Activated CD4-positive, CD25-positive, alpha-beta regulatory T cell treated with anti-CD3 and anti-CD28 coated beads, Interleukin-2, amount 50 U/mL, for 16 hours (primary cell): ENCODE data around the gene ATP6V0D1.
"Not testable (repeated sequence)": the region's sequence is repeated elsewhere in the genome, so short reads cannot be mapped to it uniquely, and the experiment has no call there.

Source experiments
- DNase-seq: peaks from one replicate; pipeline ENCODE4 v3.0.0-alpha.2; 2020; ENCODE audit warnings: low read depth, low spot score

The ATP6V0D1 gene

DNA sequence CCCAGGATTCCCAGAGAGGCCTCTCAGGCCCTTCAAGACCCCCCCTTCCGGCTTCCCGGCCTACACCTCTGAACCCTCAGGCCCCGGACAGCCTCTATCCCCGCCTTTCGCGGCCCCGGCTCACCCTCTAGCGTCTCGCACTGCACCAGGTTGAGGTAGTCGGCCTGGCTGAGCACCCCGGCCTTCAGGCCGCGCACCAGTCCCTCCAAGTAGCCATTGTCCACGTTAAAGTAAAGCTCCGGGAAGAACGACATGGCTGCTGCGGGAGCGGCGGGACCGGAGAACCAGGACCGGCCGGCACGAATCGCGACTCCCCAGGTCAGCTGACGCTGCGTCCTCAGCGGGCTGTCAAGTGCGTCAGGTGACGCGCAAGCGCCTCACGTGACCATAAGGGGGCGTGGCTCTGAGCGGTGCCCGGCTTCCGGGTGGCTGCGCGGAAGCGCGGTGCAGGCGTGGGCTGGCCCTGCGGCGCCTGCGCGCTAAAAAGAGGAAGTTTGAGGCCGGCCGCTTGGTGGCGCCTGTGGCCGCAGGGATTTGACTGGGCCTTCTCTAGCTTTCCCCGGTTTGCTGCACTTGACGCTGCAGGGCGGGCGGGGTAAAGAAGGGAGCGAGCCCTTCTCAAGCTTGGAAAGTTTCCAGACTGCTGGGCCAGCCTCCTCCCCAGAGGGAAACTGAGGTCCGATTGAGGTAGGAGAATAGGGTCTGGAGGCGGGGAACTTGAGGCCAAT lies at the start of gene ATP6V0D1:
Gene ATP6V0D1, minus strand, starts transcription at position 325 of the 728 bp plus-strand sequence. Its CDS starts 71 bp downstream, at position 254.
- DNase-seq, result peak; percentile 95

DNA sequence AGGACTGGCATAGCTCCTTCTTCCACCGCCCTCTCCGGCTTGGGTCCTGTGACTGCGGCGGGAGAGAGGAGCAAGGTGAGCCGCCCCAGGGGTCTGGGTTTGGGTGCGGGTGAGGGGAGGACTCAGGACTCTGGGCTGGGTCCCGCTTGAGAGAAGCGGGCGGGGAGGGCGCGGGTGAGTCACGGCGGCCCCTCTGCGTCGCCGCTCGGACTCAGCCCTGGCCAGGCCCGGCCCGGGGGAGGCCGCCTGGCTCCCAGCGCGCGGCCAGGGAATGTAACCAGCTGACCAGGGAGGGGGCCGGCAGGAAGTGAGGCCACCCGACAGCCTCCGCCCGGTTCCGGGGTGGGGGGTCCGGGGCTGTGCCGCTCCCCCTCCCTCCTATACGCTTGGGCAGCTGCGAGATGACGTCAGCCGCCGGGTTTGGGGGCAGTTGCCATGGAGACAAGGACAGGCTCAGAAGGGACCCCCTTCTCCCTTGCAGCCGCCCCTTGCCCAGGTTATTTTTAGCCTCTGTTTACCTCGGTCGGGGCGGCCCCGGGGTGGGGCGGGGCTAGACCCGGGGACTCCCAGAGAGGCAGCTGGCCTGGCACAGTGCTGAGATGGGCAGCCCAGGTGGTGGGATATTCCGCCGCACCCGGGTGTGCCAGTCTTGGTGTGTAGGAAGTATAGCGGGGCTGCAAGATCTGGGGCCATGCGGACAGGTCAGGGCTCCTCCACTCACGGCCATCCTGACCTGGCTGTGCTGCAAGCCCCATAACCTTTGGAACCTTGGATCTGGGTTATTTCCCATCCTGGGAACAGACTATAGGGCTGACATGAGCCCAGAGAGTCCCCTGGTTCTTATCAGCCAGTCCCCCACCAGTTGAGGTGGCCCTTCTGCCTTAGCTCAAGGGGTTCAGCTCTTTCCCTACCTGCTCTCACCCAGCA lies 49.3 kb upstream of the ATP6V0D1 start:
- no peak for DNase-seq

DNA sequence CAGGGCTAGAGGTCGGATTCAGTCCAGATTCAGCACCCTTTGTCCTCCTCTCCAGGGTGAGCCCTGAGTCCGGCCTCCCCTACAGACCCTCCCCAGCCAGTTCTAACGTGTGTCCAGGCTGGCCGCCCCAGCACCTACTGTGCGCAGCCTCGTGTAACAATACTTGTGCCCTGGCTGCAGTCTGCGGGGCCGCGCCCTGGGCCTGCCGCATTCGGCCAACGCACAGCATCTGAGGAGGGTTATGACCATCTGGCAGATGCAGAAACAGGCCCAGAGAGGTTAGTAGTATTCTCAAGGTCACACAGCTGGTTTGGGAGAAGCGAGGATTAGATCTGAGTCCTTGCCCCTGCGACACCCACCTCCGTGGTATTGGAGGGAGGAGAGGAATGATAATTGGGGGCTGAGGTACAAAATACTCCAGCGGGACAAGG lies 48.6 kb upstream of the ATP6V0D1 start:
- DNase-seq, result no peak

DNA sequence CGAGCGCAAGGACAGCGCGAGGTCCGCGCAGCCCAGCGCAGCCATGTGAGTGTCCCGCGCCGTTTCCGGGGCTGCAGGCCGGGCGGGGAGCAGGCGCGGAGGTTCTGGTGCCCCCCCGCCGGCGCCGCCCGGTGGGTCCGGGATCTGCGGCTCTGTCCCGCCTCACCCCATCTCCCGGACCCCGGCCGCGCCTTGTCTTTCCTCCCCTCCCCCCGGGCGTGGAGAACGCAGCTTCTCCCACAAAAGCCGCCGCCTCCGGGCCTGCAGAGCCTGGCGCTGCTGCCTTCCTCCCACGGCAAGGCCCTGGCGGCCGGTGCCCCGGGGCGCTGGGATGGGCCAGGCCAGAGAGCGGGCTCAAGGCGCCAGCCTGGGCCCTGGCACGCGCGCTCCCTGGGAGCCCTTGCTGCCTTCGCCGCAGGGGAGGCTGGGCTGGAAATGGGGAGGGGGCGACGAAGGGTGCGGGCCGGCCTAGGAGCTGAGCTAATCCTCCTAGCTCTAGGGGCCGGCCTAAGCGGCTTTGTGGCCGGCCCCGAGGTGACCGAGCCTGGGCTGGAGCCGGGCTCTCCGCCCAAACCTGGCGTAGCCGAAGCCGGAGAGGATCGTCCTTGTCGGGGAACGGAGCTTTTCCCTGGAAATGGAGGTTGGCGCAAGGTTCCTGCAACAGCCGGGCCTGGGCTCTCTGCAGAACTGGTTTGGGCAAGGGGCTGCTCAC lies 48.1 kb upstream of the ATP6V0D1 start:
- no peak for DNase-seq

DNA sequence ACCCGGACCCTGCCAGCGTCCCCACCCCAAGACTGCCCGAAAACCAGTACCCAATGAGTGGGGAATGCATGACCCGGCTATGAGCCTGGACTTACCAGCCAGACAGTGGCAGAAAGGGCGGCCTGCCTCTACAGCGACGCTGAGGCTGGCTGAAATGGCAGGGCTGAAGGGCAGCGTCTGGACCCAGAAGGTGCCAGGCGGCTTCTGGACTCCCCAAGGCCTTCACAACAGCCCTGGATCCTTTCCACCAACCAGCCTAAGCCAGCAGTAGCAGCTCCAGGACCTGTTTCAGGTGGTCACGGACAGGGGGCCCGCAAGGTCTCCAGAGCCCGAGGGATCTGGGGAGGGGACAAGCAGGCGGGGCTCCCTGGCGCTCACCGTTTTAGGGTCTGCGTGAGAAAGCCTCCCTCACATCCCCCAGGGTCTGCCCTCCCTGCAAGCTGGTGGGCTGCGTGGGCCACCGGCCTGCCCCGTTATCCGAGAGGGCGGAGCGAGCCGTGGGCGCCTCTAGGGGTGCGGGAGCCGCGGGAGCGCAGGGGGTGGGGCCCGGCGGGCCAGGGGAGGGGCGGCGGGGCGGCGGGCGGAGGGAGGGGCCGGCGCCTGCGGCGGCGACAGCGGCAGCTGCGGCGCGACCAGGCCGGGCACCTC lies 47.4 kb upstream of the ATP6V0D1 start, which contains the start of gene RIPOR1:
Gene RIPOR1, plus strand, starts transcription at position 608 of the 648 bp plus-strand sequence. CDS start 9,618 bp downstream, outside the sequence.
- no peak for DNase-seq

DNA sequence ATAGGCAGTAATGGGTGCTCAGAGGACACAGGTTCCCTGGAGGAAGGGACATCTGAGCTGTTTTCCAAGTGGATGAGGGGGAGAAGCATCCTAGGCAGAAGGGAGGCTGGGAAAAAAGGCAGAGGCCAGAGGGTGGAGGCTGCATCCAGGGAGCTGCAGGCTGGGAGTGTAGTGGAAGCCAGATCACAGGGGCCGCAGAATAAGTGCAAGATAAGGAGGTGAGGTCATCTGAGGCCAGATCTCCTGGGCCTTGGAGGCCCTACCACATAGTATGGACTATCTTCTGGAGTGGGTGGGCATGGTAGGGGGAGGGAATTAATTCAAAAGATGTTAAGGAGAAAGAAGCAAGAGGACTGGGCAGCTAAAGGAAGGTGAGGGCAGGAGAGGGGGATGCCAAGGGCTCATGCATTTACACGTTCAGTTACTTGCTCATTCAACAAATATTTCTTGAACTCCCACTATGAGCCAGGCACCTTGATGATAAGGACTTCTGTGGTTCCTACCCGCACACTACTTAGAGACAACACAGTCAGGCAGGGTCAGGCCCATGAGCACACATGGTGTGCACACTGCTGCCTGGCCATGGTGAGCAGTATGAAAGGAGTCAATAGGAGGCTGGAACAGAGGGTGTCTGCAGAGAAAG lies 45.3 kb upstream of the ATP6V0D1 start:
- DNase-seq, result no peak

DNA sequence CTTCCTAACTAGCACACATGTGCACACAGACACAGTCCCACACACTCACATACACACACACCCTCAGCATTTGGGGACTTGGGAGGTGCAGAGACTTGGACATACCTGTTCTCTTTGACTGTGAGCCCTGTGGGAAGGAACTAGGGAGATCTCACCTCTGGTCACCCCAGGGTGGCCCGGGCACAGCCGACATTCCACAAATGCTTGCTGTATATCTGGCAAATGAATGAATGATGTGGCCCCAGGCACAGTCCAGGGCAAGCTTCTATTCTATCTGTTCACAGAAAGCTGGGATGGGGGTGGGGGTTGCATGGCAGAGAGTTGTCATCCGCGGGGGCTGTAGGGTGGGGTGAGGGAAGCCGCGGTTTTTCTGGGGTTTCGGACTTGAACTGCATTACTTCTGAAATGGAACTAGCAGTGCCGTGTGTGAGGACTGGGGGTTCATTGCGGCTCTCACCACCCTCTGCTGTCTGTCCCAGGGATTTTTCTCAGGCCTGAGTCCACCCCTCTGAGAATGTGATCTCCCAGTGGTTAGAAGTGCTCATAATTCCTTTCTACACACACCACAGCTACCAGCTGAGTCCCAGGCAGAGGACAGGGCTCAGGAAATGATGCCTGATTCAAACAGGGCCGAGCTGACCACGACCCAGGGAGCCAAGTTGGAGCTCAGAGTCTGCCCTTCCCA lies 44.4 kb upstream of the ATP6V0D1 start:
- no peak for DNase-seq

DNA sequence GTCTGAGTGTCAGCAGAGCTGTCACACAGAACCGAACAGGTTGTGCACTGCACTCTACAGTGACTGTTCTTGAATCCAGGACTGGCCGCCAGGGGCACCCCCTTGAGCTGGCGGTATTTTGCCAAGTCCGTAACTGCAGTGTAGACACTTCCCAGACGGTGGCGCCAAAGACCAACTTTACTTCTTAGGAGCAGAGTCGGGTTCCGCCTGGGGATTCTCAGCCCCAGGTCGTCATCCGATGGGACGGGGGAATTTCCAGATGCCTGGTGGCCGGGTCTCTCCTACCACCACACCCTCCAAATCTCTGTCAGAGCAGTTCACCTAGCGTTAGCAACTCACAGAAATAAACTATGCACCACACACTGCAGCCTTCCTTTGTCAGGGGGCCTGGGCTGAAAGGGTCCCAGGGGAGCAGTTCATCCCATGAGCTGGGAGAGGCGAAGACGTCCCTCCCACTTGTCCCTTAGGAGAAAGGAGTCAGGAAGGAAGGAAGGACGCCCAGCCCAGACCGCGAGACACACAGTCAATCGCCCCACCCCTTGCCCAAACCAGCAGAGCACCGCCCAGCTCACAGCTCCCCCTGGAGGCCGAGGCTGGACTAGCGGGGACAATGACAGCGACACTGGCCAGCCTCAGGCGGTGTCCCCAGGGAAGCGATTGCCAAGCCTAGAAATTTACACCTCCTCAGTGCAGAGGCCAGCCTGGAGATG lies 40.3 kb upstream of the ATP6V0D1 start:
- peak; percentile 95 for DNase-seq

DNA sequence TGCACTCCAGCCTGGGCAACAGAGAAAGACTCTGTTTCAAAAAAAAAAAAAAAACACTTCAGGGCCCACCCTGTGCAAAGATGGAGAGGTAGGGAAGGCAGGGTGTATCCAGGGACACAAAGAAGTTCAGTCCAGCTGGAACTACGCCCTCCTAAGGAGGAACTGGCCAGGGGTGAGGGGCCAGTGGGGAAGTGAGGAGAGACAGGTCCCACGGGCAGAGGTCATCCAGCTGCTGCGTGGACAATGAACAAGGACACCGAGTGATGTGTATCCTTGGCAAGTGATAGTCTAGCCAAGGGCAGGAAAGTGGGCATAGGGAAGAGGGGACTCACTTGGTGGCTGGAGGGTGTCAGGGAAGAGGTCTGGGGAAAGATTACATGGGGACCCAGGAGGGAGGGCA lies 38.3 kb upstream of the ATP6V0D1 start:
- no peak for DNase-seq

DNA sequence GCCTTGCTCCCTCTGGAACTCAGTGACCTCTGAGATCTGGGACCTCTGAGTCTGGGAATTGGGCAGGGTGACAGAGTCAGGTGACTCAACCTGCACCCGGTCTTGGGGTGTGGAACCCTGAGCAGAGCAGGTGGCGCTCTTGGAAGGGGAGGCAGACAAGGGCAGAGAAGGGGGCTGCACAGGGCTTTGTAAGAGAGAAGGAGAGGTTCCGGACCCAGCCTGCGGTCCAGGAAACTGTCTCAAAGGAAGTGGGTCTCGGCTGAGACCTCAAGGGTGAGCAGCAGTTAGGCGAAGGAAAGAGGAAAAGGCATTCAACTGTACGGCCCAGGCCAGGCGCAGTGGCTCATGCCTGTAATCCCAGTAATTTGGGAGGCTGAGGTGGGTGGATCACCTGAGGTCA lies 37.7 kb upstream of the ATP6V0D1 start:
- DNase-seq, result no peak

DNA sequence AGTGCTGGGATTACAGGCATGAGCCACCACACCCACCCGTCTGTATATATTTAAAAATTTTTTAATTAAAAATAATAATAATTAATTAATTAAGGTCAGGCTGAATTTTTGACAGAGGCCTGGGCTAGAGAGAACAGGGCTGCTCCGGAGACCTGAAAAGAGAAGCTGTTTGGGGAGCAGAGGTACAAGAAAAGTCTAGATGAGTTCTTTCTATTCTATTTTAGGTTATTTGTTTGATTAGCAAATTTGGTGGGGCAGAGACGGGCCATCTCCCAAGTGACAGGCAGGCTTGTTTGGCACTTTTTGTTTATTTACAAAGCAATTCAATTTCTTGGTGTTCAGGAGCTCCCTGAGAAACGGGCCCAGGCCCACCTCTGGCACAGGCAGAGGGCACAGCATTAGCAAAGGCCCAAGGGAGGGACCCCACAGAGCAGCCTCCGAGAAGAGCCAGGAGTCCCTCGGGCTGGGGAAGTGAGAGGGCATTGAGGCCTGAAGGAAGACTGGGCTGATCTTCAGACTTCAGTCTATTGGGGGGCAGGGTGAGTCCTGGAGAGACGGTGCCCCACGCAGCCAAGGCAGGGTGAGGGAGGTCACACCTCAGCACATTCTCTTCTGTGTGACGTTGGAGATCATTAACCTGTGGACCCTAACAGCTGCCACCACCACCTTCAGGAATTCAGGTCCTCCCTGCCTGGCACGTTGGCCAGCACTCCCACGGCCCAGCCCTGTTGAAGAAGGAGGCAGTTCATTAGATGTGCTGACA lies 36.9 kb upstream of the ATP6V0D1 start:
- DNase-seq, result no peak

DNA sequence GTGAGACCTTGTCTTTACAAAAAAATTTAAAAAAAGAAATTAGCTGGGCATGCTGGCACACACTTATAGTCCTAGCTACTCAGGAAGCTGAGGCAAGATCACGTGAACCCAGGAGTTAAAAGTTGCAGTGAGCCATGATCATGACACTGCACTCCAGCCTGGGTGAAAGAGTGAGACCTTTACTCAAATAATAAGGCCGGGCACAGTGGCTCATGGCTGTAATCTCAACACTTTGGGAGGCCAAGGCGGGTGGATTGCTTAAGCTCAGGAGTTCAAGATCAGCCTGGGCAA lies 36.1 kb upstream of the ATP6V0D1 start:
- no peak for DNase-seq

DNA sequence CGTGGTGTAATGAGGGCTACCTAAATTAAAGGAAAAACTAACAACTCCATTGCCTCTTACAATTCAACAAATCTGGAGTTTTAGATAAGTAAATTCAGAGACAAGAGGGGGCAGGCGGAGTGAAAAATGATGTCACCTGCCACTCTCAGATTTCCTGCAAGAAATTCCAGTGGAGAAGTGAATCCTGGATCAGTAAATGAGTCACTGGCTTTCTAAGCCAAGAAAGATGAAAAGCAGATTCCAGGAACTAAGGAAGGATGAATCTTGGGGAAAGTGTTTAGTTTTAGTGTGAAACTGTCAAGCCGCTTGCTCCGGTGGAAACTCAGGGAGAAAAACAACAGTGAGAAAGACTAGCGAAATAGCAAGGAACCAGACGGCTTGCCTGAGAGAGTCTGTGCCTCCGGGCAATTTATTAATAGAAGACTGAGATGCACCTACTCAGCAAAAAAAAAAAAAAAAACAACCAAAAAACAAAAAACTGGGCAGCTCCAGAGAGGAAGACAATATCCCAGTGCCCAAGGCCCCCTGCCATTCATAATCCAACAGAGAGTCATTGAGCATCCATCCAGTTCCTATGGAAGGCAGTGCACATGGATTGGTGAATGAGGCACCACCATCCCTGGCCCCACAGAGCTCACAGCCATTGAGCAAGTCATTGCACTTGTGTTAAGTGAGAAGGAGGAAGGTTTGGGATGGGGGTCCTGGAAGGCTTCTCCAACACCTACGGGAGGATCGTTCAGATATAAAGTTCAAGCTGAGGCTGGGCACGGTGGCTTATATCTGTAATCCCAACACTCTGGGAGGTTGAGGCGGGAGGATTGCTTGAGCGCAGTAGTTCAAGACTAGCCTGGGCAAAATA lies 35.6 kb upstream of the ATP6V0D1 start:
- no peak for DNase-seq

DNA sequence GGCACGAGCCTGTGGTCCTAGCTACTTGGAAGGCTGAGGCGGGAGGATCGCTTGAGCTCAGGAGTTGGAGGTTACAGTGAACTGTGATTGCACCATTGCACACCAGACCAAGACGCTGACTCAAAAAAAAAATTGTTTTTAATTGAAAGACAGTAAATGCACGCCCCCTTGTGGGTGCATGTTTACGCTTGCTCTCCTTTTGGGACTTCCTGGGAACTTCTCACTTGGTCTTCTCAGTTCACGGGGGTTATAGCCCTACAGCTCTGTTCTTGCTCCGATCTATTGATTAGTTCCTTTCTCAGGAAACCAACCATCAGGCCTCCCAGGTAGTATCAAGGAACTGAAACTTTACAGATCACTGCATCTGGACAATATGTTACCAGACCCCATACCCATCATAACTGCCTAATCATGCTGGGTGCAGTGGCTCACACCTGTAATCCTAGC lies 33.4 kb upstream of the ATP6V0D1 start:
- peak; percentile 68 for DNase-seq

DNA sequence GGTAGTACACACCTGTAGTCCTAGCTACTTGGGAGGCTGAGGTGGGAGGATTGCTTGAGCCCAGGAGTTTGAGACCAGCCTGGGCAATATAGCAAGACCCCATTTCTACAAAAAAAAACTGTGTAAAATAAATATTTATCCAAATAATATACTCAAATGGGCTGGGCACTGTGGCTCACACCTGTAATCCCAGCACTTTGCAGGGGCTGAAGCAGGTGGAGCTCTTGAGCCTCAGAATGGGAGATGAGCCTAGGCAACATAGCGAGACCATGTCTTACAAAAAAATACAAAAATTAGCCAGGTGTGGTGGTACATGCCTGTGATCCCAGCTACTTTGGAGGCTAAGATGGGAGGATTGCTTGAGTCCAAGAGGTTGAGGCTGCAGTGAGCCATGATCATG lies 32.9 kb upstream of the ATP6V0D1 start:
- not testable (repeated sequence) for DNase-seq

DNA sequence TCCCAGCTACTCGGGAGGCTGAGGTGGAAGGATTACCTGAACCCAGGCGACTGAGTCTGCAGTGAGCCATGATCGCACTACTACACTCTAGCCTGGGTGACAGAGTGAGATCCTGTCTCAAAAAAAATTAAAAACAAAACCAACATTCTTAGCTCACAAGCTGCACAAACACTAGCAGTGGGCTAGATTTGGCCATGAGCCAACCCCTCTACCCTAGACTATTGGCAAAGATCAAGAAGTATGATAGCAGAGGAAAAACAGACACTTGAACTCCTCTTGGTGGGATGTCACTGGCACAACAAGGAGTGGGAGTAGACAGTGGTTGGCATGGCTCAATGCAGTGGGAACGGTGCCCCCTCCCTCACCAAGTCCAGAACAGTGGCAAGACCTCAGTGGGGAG lies 28.1 kb upstream of the ATP6V0D1 start:
- DNase-seq, result no peak

DNA sequence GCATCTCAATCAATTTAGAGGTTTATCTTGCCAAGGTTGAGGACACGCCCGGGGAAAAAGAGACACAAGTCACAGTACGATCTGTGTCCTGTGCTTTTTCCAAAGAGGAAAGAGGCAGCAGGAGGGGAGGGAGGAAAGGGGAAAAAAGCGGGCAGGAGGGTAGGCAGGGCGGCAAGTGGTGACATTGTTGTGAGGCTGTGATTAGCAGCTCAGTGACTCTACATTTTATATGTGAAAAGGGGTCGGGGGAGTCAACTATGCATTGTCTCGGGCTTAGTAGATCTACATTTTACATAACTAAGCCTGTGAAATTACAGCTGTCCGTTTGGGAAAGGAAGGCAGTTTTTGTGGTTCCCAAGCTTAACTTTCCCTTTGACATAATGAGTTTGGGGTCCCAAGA lies 25.5 kb upstream of the ATP6V0D1 start:
- no peak for DNase-seq
